Uterus (tissue), 2 donors: ENCODE results near the gene EDN2.

Source experiments
- POLR2A ChIP-seq, 2 donors: fragments of 450-650 bp; IDR thresholded peaks; one replicate each; pipeline ENCODE4 v1.6.1; 2016; ENCODE audit warnings: antibody characterized with exemption in 2 of 2, mild to moderate bottlenecking in 1 of 2, moderate library complexity in 1 of 2
- TF ChIP-seq, protein P1 (sequence below), 4 experiments: fragments of 200-600 bp in 2 of 4; fragments of 450-650 bp in 2 of 4; sonication (generic) in 2 of 4; IDR thresholded peaks; one replicate each; pipeline ENCODE4 v1.5.1; 2016 to 2019; ENCODE audit warnings: antibody characterized with exemption in 4 of 4, mild to moderate bottlenecking in 2 of 4, moderate library complexity in 1 of 4

DNA sequence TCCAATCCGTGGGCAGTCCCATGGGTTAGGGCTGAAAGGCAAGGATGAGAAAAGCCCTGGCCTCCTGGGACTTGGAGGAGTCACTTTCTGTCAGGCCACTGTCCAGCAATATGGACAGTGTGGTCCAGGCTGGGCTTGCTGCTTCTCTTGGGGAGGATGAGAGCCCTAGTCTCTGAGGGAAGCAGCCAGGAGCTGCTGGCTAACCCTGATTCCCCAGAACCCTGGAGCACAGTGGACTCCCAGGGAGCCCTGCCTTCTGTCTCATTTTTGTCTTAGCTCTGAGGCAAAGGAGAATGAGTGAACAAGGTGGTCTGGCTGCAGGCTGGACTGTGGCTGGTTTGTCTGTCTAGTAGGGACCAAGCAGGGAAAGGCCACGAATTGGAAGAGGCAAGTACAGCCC is 23.8 kb upstream of the EDN2 start:
- TF ChIP-seq, protein P1, sequence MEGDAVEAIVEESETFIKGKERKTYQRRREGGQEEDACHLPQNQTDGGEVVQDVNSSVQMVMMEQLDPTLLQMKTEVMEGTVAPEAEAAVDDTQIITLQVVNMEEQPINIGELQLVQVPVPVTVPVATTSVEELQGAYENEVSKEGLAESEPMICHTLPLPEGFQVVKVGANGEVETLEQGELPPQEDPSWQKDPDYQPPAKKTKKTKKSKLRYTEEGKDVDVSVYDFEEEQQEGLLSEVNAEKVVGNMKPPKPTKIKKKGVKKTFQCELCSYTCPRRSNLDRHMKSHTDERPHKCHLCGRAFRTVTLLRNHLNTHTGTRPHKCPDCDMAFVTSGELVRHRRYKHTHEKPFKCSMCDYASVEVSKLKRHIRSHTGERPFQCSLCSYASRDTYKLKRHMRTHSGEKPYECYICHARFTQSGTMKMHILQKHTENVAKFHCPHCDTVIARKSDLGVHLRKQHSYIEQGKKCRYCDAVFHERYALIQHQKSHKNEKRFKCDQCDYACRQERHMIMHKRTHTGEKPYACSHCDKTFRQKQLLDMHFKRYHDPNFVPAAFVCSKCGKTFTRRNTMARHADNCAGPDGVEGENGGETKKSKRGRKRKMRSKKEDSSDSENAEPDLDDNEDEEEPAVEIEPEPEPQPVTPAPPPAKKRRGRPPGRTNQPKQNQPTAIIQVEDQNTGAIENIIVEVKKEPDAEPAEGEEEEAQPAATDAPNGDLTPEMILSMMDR (IDR thresholded peaks at IDR 0.05), result no peak
- no peak for TF ChIP-seq POLR2A (IDR thresholded peaks at IDR 0.05)
